Measurements from ENCODE around the gene ANAPC15. TPM values are rescaled to one million over a fixed set of nuclear protein-coding genes. Genes with fewer than 3 reads are reported as not detected.

ANAPC15 gene
- total RNA-seq, 2 experiments from 2014 or later: 62.9 to 69.5 TPM

DNA sequence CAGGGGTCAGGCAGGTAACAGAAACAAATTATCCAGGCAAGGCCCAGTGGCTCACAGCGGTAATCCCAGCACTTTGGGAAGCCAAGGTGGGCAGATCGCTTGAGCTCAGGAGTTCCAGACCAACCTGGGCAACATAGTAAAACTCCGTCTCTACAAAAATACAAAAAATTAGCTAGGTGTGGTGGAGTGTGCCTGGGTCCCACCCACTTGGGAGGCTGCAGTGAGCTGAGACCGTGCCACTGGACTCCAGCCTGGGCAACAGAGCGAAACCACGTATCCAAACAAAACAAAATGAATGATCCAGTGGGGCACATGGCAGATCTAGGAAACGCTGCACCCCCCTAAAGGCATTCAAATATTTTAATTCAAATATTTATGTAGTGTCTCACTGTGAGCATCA, 42.0 kb downstream of the ANAPC15 start:
- DNase-seq (no peak), ATAC-seq (no peak)
- ChIA-PET CTCF (interaction anchor here (1.0 to 2.0 kb wide), 3 partner anchors 21 to 73 kb away, joined by 3 to 8 read pairs (median 6); no protein-coding TSS in a partner anchor), POLR2A (interaction anchor here (0.9 to 1.6 kb wide), 3 partner anchors 9 to 142 kb away, joined by 3 read pairs; partner anchors contain the start of gene XNDC1N)
- no peak overlapping the region for H3K4me3 Mint-ChIP-seq
- no peaks in the 10 kb centered on the region for H3K9me3 Mint-ChIP-seq (ENCODE audit: insufficient read depth)
- H3K4me1 Mint-ChIP-seq (ENCODE audit: low read depth): peaks cover 61% of the 10 kb centered on the region
- H3K27ac Mint-ChIP-seq: peak overlapping the region; percentile 48
- peaks cover 56% of the 10 kb centered on the region for H3K36me3 Mint-ChIP-seq (ENCODE audit: low read depth)
- no peaks in the 10 kb centered on the region for H3K27me3 Mint-ChIP-seq (ENCODE audit: low read depth)

DNA sequence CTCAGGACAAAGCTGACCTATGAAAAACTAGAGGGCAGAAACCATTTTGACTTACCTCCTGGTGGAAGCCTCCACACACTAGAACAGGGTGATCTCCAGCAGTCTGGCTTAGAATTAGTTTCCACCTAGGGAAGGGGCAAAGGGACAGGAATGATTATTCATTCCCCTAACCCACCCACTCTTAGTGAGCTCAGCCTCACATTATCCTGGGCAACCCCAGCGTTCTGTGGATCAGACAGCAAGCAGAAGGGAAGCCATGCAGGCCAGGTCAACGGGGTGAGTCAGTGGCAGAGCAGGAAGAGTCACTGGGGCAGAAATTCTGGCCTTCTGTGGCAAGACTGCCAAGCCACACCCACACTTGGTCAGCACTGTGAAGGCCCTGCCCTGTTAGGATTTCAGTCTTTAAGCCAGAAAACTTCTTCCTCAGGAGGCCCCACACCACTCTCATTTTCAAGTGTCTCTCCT, 42.7 kb downstream of the ANAPC15 start:
- no peak for ATAC-seq
- no peak overlapping the region for H3K27ac Mint-ChIP-seq
- ChIA-PET CTCF (interaction anchor here (1.0 to 2.0 kb wide), 3 partner anchors 21 to 74 kb away, joined by 3 to 8 read pairs (median 6); no protein-coding TSS in a partner anchor), POLR2A (interaction anchor here (0.7 to 1.0 kb wide), 3 partner anchors 29 to 142 kb away, joined by 3 read pairs; partner anchors contain the start of gene XNDC1N)
- no peak for DNase-seq
- H3K4me3 Mint-ChIP-seq: no peak overlapping the region
- H3K36me3 Mint-ChIP-seq (ENCODE audit: low read depth): peaks cover 53% of the 10 kb centered on the region
- H3K27me3 Mint-ChIP-seq (ENCODE audit: low read depth): no peaks in the 10 kb centered on the region
- H3K4me1 Mint-ChIP-seq (ENCODE audit: low read depth): peaks cover 57% of the 10 kb centered on the region
- no peaks in the 10 kb centered on the region for H3K9me3 Mint-ChIP-seq (ENCODE audit: insufficient read depth)

DNA sequence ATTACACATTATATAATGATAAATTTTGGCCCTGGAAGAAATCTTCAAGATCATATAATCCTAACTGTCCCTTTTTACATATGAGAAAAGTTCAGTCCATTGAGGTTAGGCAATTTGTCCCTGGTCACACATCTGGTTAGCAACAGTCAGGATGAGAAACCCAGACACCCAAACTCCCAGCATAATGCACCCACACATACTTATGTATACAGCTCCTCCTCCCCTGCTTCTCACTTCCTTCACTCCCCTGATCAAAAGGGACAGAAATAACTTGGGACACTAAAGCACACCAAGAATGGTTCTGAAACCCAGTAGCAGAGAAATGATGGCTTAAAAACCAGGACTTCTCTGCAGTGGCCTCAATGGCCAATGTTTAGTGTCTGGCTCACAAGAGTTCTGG, 43.3 kb downstream of the ANAPC15 start:
- peaks cover 55% of the 10 kb centered on the region for H3K4me1 Mint-ChIP-seq (ENCODE audit: low read depth)
- DNase-seq: no peak
- H3K36me3 Mint-ChIP-seq (ENCODE audit: low read depth): peaks cover 51% of the 10 kb centered on the region
- no peak for ATAC-seq
- CTCF ChIA-PET: interaction anchor here (0.7 to 2.0 kb wide), 3 partner anchors 9 to 431 kb away, joined by 3 to 8 read pairs (median 4); no protein-coding TSS in a partner anchor
- H3K27ac Mint-ChIP-seq: no peak overlapping the region
- H3K9me3 Mint-ChIP-seq (ENCODE audit: insufficient read depth): no peaks in the 10 kb centered on the region
- no peaks in the 10 kb centered on the region for H3K27me3 Mint-ChIP-seq (ENCODE audit: low read depth)
- no peak overlapping the region for H3K4me3 Mint-ChIP-seq
- POLR2A ChIA-PET: interaction anchor here (0.7 kb wide), 1 partner anchor 40 kb away, joined by 3 read pairs; no protein-coding TSS in a partner anchor

DNA sequence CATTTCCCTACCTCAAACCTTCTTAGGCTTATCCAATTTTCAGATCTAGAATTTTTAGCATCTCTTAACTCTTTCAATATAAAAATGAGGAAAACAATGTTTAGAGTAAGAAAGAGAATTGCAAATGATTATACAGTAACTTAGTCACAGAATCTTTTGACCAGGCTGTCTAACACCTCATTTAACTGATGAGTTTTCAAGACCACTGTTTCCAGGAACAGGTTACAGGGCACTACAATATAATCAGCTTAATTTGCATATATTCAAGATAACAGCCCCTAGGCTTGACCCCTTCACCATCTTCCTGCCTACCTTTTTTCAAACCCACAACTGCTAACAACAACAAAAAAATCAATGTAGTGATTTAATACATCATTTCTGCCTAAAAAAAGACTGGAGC, 44.8 kb downstream of the ANAPC15 start:
- peaks cover 47% of the 10 kb centered on the region for H3K4me1 Mint-ChIP-seq (ENCODE audit: low read depth)
- ATAC-seq: no peak
- no peak overlapping the region for H3K27ac Mint-ChIP-seq
- H3K27me3 Mint-ChIP-seq (ENCODE audit: low read depth): no peaks in the 10 kb centered on the region
- CTCF ChIA-PET: interaction anchor here (1.7 to 2.0 kb wide), 2 partner anchors 43 to 89 kb away, joined by 3 to 12 read pairs; no protein-coding TSS in a partner anchor
- DNase-seq: no peak
- H3K36me3 Mint-ChIP-seq (ENCODE audit: low read depth): peaks cover 42% of the 10 kb centered on the region
- no peaks in the 10 kb centered on the region for H3K9me3 Mint-ChIP-seq (ENCODE audit: insufficient read depth)
- POLR2A ChIA-PET: no interaction called here
- H3K4me3 Mint-ChIP-seq: no peak overlapping the region

DNA sequence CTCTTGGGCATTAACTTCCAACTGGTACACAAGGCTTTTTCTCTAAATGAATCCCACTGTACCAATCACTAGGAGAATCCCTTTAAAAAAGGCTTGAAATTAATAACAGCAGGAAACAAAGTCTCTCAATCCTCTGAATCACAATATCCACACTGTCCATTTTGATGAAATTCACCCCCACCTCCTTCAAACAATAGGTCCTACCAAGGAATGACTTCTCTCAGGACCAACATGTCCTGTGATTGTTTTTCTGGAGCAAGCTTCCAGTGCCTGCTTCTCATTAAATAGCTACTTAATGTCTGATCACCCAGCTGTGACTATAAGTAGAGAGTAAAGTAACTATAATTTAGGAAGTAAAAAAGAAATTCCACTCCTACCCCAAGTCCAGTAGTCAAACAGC, 45.2 kb downstream of the ANAPC15 start:
- CTCF ChIA-PET: interaction anchor here (1.7 to 2.0 kb wide), 2 partner anchors 43 to 88 kb away, joined by 3 to 12 read pairs; no protein-coding TSS in a partner anchor
- H3K4me1 Mint-ChIP-seq (ENCODE audit: low read depth): peaks cover 43% of the 10 kb centered on the region
- ATAC-seq (no peak), DNase-seq (no peak)
- no peak overlapping the region for H3K27ac Mint-ChIP-seq
- no peaks in the 10 kb centered on the region for H3K27me3 Mint-ChIP-seq (ENCODE audit: low read depth)
- H3K36me3 Mint-ChIP-seq (ENCODE audit: low read depth): peaks cover 44% of the 10 kb centered on the region
- H3K4me3 Mint-ChIP-seq: no peak overlapping the region
- H3K9me3 Mint-ChIP-seq (ENCODE audit: insufficient read depth): no peaks in the 10 kb centered on the region
- POLR2A ChIA-PET: no interaction called here

DNA sequence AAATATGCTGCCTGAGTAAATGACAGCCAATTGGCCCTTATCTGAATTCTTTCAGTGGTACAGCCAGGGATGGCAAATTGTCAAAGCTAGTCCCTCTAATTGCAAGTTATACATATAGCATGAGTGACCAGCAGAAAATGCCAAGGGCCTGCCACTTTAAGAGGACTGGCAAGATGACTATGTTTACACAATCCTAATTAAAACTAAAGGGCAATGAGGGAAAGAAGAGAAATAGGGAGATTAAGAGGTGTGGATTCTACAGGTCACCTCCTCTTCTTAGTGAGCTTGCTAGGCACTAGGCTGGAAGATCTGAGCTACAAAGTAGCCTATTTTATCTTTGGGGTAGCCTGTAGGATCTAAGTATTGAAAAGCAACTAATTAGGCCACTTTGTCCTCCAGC, 45.6 kb downstream of the ANAPC15 start:
- DNase-seq (no peak), ATAC-seq (no peak)
- Mint-ChIP-seq H3K4me1 (ENCODE audit: low read depth) (peaks cover 40% of the 10 kb centered on the region), H3K27ac (no peak overlapping the region), H3K4me3 (no peak overlapping the region), H3K9me3 (ENCODE audit: insufficient read depth) (no peaks in the 10 kb centered on the region), H3K36me3 (ENCODE audit: low read depth) (peaks cover 45% of the 10 kb centered on the region), H3K27me3 (ENCODE audit: low read depth) (no peaks in the 10 kb centered on the region)
- ChIA-PET POLR2A (no interaction called here), CTCF (interaction anchor here (1.7 to 2.0 kb wide), 2 partner anchors 42 to 88 kb away, joined by 3 to 12 read pairs; no protein-coding TSS in a partner anchor)

DNA sequence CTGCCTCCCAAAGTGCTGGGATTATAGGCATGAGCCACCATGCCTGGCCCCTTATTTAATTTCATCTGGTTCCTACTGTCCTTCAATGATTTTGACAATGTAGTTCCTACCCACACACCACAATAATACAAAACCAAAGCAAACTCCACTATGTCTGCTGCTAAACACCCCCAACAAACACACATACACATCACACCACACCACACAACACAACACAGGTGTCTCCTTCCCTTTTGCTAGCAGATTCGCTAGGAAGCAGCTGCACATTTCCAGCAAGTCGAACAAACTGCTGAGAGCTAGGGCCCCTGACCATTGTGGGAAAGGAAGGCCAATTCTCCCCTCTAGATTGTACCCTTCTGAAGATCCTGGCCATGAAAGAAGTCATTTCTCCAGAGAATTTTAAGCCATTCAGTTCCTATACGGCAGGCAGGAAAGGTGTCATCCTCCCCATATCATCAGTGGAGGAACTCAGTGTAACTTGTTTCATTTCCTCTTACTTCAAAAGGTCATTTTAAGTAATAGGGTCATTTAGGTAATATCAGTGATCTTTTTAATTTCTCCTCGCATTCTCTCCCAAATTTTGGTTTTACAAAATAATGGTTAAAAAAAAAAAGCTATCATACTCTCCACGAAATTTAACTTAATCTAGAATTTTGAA, 50.6 kb downstream of the ANAPC15 start:
- H3K27me3 Mint-ChIP-seq (ENCODE audit: low read depth): no peaks in the 10 kb centered on the region
- DNase-seq: no peak
- peaks cover 32% of the 10 kb centered on the region for H3K36me3 Mint-ChIP-seq (ENCODE audit: low read depth)
- H3K4me3 Mint-ChIP-seq: no peak overlapping the region
- CTCF ChIA-PET: interaction anchor here (1.1 kb wide), 1 partner anchor 11 kb away, joined by 4 read pairs; no protein-coding TSS in a partner anchor
- POLR2A ChIA-PET: interaction anchor here (0.6 to 0.7 kb wide), 2 partner anchors 145 to 353 kb away, joined by 3 read pairs; no protein-coding TSS in a partner anchor
- peaks cover 15% of the 10 kb centered on the region for H3K4me1 Mint-ChIP-seq (ENCODE audit: low read depth)
- ATAC-seq: no peak
- H3K27ac Mint-ChIP-seq: peak overlapping the region; percentile 32
- no peaks in the 10 kb centered on the region for H3K9me3 Mint-ChIP-seq (ENCODE audit: insufficient read depth)

Small RNA genes lying within 50 kb of the gene (microRNA-seq; reads per million reads assigned to microRNA genes)
- gene MIR3165: 1.7 reads per million

Other genes with a start within 250 kb of the ANAPC15 start
- not detected for gene DEFB131B, start 234.2 kb downstream of the ANAPC15 start, total RNA-seq
- gene XNDC1N, start 184.1 kb downstream of the ANAPC15 start, total RNA-seq: 10 to 100 TPM; 19.1 to 21.2 TPM
- 10 to 100 TPM; 24.8 to 29.9 TPM for gene RNF121, start 183.6 kb downstream of the ANAPC15 start, total RNA-seq
- gene IL18BP, start 113.8 kb downstream of the ANAPC15 start, total RNA-seq: 10 to 100 TPM; 15.9 to 16.2 TPM
- gene NUMA1, start 32.2 kb downstream of the ANAPC15 start, total RNA-seq: 100 to 1,000 TPM; 198 to 199 TPM
- 1 to 10 TPM; 6.9 to 7.0 TPM for gene LRRC51, start 31.8 kb downstream of the ANAPC15 start, total RNA-seq
- 10 to 100 TPM; 72.7 to 77.0 TPM for gene LAMTOR1, start 9.4 kb downstream of the ANAPC15 start, total RNA-seq
- gene TOMT, start 6.8 kb downstream of the ANAPC15 start, total RNA-seq: not detected
- not detected for gene FOLR3, start 23.0 kb upstream of the ANAPC15 start, total RNA-seq
- not detected for gene FOLR1, start 79.4 kb upstream of the ANAPC15 start, total RNA-seq
- gene FOLR2, start 104.1 kb upstream of the ANAPC15 start, total RNA-seq: not detected
- 100 to 1,000 TPM; 141 to 147 TPM for gene INPPL1, start 112.1 kb upstream of the ANAPC15 start, total RNA-seq
- not detected for gene PHOX2A, start 131.5 kb upstream of the ANAPC15 start, total RNA-seq

All from activated CD8-positive, alpha-beta T cell treated with anti-CD3 and anti-CD28 coated beads, Interleukin-2, amount 10 ng/mL, durations not matched to agents 7 days and 5 days (primary cell).